ENCODE data around the gene SPIN2B.

GRCh38 chrX:57074458-57074857, 46.9 kb downstream of the SPIN2B start:
- TF ChIP-seq CTCF (IDR thresholded peaks at IDR 0.05; ENCODE audit: insufficient read depth, low read length) (no peak), SPI1 (IDR thresholded peaks at IDR 0.05; ENCODE audit: borderline replicate concordance, low read depth) (no peak), REST (IDR thresholded peaks at IDR 0.05; ENCODE audit: insufficient replicate concordance, low read depth) (no peak), POLR2AphosphoS5 (IDR thresholded peaks at IDR 0.05; ENCODE audit: low read depth) (no peak), GABPA (IDR thresholded peaks at IDR 0.05; ENCODE audit: low read depth) (no peak)
